ENCODE results near the gene RBM19. TPM values are rescaled to one million over a fixed set of nuclear protein-coding genes. Genes with fewer than 3 reads are reported as not detected.

RBM19 gene
- total RNA-seq, 4 donors from 2014 or later: 20.7 to 41.1 (median 23.4) TPM

- no peak overlapping the region for H3K4me3 ChIP-seq (ENCODE audit: low read depth, poor library complexity, severe bottlenecking)
- WGBS, 2 donors: 74 to 78% methylated on average over 23 of the region's 23 CpGs
- DNase-seq (ENCODE audit: low spot score in 2 of 2): no peak
- no peak for TF ChIP-seq POLR2A (IDR thresholded peaks at IDR 0.05)
- TF ChIP-seq, protein P1, sequence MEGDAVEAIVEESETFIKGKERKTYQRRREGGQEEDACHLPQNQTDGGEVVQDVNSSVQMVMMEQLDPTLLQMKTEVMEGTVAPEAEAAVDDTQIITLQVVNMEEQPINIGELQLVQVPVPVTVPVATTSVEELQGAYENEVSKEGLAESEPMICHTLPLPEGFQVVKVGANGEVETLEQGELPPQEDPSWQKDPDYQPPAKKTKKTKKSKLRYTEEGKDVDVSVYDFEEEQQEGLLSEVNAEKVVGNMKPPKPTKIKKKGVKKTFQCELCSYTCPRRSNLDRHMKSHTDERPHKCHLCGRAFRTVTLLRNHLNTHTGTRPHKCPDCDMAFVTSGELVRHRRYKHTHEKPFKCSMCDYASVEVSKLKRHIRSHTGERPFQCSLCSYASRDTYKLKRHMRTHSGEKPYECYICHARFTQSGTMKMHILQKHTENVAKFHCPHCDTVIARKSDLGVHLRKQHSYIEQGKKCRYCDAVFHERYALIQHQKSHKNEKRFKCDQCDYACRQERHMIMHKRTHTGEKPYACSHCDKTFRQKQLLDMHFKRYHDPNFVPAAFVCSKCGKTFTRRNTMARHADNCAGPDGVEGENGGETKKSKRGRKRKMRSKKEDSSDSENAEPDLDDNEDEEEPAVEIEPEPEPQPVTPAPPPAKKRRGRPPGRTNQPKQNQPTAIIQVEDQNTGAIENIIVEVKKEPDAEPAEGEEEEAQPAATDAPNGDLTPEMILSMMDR (IDR thresholded peaks at IDR 0.05): no peak
- intact Hi-C loops (cut with DNase I; ENCODE audit: low total_unique reads): no loop called here
Observed at GRCh38 chr12:113880988-113881962, 84.8 kb downstream of the RBM19 start.

DNA sequence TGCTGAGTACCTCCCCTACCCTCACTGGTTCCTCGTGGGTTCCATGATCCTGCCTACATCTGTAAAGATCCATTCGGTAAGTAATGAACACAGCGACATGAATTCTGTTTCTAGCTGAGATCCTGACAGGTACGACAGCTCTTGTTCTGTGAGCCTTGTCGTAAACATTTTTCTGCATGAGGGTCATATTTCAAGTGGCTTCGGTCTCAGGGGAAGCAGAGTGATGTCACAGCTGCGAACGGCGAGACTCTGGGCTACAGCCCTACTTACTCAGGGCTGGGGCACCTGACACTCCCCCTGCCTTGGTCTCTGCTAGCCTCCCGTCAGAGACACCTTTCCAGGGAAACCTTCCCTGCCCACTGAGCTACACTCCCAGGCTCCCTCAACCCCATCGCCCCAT lies 85.8 kb downstream of the RBM19 start:
- no peak for DNase-seq (ENCODE audit: low spot score in 2 of 2)
- TF ChIP-seq, protein P1 (IDR thresholded peaks at IDR 0.05): no peak
- TF ChIP-seq POLR2A (IDR thresholded peaks at IDR 0.05): no peak
- 93% methylated on average over 11 of the region's 11 CpGs for WGBS, 2 donors
- no peak overlapping the region for H3K4me3 ChIP-seq (ENCODE audit: low read depth, poor library complexity, severe bottlenecking)
- intact Hi-C loops (cut with DNase I; ENCODE audit: low total_unique reads): no loop called here

- 96 to 97% methylated on average over 3 of the region's 3 CpGs for WGBS, 2 donors
- TF ChIP-seq POLR2A (IDR thresholded peaks at IDR 0.05): no peak
- DNase-seq (ENCODE audit: low spot score in 2 of 2): no peak
- intact Hi-C loops (cut with DNase I; ENCODE audit: low total_unique reads): no loop called here
- H3K4me3 ChIP-seq (ENCODE audit: low read depth, poor library complexity, severe bottlenecking): no peak overlapping the region
Observed at GRCh38 chr12:113879658-113880057, 86.5 kb downstream of the RBM19 start.

- intact Hi-C loops (cut with DNase I; ENCODE audit: low total_unique reads): no loop called here
- DNase-seq (ENCODE audit: low spot score in 2 of 2): no peak
- no peak overlapping the region for H3K4me3 ChIP-seq (ENCODE audit: low read depth, poor library complexity, severe bottlenecking)
- WGBS, 2 donors: 97% methylated on average over 5 of the region's 5 CpGs
- TF ChIP-seq, protein P1 (IDR thresholded peaks at IDR 0.05): no peak
- TF ChIP-seq POLR2A (IDR thresholded peaks at IDR 0.05): no peak
Observed at GRCh38 chr12:113877607-113878006, 88.5 kb downstream of the RBM19 start.

- intact Hi-C loops (cut with DNase I; ENCODE audit: low total_unique reads): no loop called here
- TF ChIP-seq, protein P1 (IDR thresholded peaks at IDR 0.05): no peak
- no peak for TF ChIP-seq POLR2A (IDR thresholded peaks at IDR 0.05)
- DNase-seq (ENCODE audit: low spot score in 2 of 2): no peak
- H3K4me3 ChIP-seq (ENCODE audit: low read depth, poor library complexity, severe bottlenecking): no peak overlapping the region
- 96 to 98% methylated on average over 2 of the region's 2 CpGs for WGBS, 2 donors
Observed at GRCh38 chr12:113876160-113876559, 90.0 kb downstream of the RBM19 start.

DNA sequence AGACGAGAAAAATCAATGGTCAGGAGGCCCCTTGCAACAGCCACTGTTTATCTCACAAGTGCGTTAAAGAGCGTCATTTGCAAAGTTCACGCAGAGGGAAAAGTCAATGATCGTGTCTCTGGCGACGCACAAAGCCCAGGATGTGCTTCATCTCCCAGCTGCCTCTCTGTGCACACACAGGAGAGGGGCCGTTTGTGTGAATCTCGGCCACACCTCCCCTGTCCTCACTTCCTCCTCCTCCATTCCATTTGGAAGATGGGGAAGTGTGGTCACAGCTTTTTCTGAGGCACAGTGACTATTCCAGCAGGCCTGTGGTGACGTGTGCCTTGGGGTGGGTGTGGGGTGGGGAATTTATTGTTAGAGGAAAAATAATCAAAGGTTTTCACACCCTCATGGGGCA lies 90.4 kb downstream of the RBM19 start:
- 81 to 84% methylated on average over 10 of the region's 10 CpGs for WGBS, 2 donors
- intact Hi-C loops (cut with DNase I; ENCODE audit: low total_unique reads): no loop called here
- no peak overlapping the region for H3K4me3 ChIP-seq (ENCODE audit: low read depth, poor library complexity, severe bottlenecking)
- no peak for DNase-seq (ENCODE audit: low spot score in 2 of 2)
- TF ChIP-seq POLR2A (IDR thresholded peaks at IDR 0.05): no peak
- TF ChIP-seq, protein P1 (IDR thresholded peaks at IDR 0.05): no peak

Measured in lower leg skin (tissue), 4 donors.